C4-2B (cell line): ENCODE data around the gene HMGN4.

Experiments
- CTCF ChIP-seq: fragments of 450-650 bp; conservative IDR thresholded peaks from 2 replicates; pipeline ENCODE4 v1.5.1; 2017; ENCODE audit warnings: mild to moderate bottlenecking
- ZFX ChIP-seq: fragments of 450-650 bp; IDR thresholded peaks from 2 replicates; pipeline ENCODE4 v1.6.1; 2017

- TF ChIP-seq CTCF (no peak), ZFX (no peak)
Measured at GRCh38 chr6:26525838-26526237, 12.3 kb upstream of the HMGN4 start.
